G401.6 (cell line): ENCODE results near the gene BCAN.

Experiments used
- FAIRE-seq: peaks from 2 replicates; lab custom pipeline; 2012; peaks lifted over from hg19 to GRCh38; lab: Jason Lieb, UNC

The BCAN gene

DNA sequence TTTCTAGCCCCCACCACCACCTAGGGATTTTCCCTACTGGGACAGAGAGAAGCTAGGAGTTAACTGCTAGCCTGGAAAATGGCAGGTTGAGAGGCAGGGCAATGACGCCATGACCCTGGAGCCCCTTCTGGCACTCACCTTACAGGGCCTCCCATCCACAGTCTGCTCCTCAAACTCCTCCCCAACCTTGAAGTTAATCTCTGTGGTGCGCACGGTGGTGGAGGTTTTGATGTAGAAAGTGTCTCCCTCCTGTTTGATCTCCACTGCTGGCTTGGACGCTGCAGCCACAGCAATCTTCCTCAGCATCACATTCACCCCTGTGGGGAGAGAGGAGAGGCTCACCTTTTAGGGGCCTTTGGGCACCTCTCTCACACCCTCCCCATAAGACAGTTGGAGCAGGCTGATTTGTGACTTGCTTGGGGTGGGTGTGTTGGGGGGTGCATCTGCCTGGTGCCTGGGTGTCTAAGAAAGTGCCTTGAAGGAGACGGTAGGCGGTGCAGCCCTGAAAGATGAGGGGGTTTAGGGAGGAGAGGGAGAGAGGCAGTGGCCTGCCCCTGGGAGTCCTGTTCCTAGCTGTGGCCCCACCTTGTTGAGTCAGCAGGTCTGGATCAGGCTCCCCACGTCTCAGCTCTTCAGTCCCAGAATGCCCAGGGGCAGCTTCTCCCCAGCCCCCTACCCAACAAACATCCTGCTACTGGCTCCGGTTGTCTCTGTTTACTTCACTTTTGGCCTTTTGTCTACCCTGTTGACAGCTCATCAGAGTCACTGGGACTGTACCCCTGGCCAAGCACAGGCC is 59.0 kb downstream of the BCAN start:
- no peak for FAIRE-seq

GRCh38 chr1:156703336-156703735 is 61.4 kb downstream of the BCAN start:
- FAIRE-seq: no peak

DNA sequence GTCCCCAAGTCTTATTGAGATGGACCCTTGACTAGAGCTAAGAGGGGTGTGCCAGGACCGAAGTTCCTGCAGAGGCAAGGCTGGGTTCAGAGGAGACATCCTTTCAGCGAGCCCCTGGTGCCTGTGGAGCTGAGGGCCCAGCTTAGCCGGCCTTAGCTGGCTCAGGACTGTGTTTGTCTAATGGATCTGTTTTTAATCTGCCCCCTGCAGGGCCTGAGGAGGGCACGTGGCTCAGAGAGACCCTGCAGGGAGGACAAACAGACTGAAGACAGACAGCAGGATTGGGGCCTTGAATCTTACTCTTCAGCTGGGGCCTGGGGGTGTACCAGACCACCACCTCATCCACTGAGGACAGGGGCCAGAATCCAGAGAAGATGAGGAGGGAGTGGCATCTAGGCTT is 61.8 kb downstream of the BCAN start:
- no peak for FAIRE-seq

DNA sequence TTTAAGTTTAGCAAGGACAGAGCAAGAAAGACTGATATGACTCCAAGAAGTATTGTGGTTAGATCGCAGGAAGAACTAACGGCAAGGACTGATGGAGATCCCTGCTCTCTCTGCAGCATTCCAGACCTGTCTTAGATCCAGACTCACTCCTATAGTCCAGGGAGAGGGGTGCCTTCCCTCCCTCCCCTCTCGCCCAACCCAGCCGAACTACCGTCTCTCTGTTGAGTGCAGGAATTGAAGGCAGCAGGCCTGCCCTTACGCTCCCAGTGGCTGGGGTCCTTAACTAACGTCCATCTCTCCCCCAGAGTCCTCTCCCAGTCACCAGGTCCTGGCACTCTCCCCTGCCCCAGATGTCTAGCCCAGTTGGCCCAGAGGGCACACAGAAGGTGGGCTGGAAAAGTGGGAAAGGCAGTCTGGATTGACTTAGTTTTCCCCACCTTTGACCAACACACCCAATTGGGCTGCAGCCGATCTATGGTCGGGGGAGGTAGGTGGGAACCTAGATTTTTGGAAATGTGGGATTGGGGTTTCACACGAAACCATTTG is 62.3 kb downstream of the BCAN start:
- FAIRE-seq: no peak

GRCh38 chr1:156704930-156705320 is 63.0 kb downstream of the BCAN start:
- no peak for FAIRE-seq

- FAIRE-seq: no peak
Measured at GRCh38 chr1:156705321-156705917, 63.5 kb downstream of the BCAN start, which contains the start of gene CRABP2. TSS of gene CRABP2 (minus strand) at chr1:156705583. CDS start at chr1:156705446, 137 bp downstream.

GRCh38 chr1:156705918-156706656 is 64.2 kb downstream of the BCAN start:
- peak; percentile 94 for FAIRE-seq

GRCh38 chr1:156706657-156707416 is 64.9 kb downstream of the BCAN start:
- FAIRE-seq: no peak

GRCh38 chr1:156707417-156708217 is 65.7 kb downstream of the BCAN start:
- FAIRE-seq: peak; percentile 77

- FAIRE-seq: peak; percentile 98
Measured at GRCh38 chr1:156708218-156708661, 66.3 kb downstream of the BCAN start.

DNA sequence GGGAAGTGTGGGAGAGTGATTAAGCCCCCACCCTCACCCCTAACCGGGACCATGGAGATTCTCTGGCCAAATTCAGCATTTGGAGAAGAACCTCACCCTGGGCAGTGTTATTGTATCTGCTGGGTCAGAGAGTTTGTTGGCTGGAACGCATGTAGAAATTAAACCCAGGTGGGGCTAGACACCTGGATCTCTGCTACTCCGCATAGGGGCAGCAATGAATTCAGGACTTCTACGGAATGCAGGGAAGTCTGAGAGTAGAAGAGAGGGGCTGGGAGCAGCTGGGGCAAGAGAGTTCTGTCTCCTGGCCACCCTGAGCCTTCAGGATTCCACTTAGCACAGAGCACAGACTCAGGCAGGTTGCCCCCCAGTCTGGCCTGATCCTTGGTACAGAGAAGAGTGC is 67.1 kb downstream of the BCAN start:
- no peak for FAIRE-seq
